K562 (cell line): ENCODE measurements around the gene ARSI. TPM values are rescaled to one million over a fixed set of nuclear protein-coding genes. Genes with fewer than 3 reads are reported as not detected.

Experiments
- ATAC-seq: fragments of 200-7000 bp; cut with Tn5 transposase; 3 replicates; pipeline ENCODE4 v1.9.1; 2020; ENCODE audit warnings: moderate library complexity
- BruUV-seq: library from RNA; stranded (reverse); fragments of 400-500 nt; replicated peaks from 2 replicates; lab custom pipeline; 2021; lab: Mats Ljungman, UMichigan
- CTCF ChIA-PET: fragments of 300-600 bp; formaldehyde crosslinking; extraction: SDS; loops from one replicate; lab custom pipeline; 2021; ENCODE audit warnings: low intra/inter-chr PET ratio; lab: Yijun Ruan, JAX
- POLR2A ChIA-PET: fragments of 300-600, 350-650 bp; sonication (Branson Sonifier 250); formaldehyde crosslinking; extraction: SDS; loops from one replicate; lab custom pipeline; 2021; ENCODE audit warnings: antibody characterized with exemption, inconsistent platforms; lab: Yijun Ruan, JAX
- DNase-seq, 4 experiments: peaks; one replicate each; pipeline versions ENCODE4 v3.0.0 to v3.0.0-alpha.2; 2011 to 2018; ENCODE audit warnings: low spot score in 3 of 4, mixed read lengths in 3 of 4; ENCODE audit errors: extremely low read depth in 1 of 4
- FAIRE-seq: peaks from 2 replicates; lab custom pipeline; 2011; peaks lifted over from hg19 to GRCh38; lab: Jason Lieb, UNC
- H2AFZ ChIP-seq: 2 replicates; pipeline ENCODE4 v1.6.0; 2011; ENCODE audit warnings: low read depth, low read length, control low read depth, inconsistent platforms
- H3K27ac ChIP-seq: fragments of 200-600 bp; 3 replicates; pipeline ENCODE4 v1.8.0; 2011; ENCODE audit warnings: low read depth, mild to moderate bottlenecking, control low read depth, inconsistent platforms, low read length, moderate library complexity, mixed read lengths; ENCODE audit errors: extremely low read depth
- H3K27me3 ChIP-seq, 2 experiments: fragments of 300-600 bp in 1 of 2; 2 replicates in 1 of 2; 3 replicates in 1 of 2; pipeline versions ENCODE4 v1.6.0 to v1.8.0; 2011; ENCODE audit warnings: inconsistent platforms in 2 of 2, low read length in 2 of 2, mild to moderate bottlenecking in 1 of 2, mixed read lengths in 1 of 2, moderate library complexity in 1 of 2; ENCODE audit not compliant: control insufficient read depth in 2 of 2, insufficient read depth in 2 of 2
- H3K36me3 ChIP-seq: fragments of 300-600 bp; 3 replicates; pipeline ENCODE4 v1.8.0; 2011; ENCODE audit warnings: mild to moderate bottlenecking, low read length, inconsistent platforms; ENCODE audit not compliant: control insufficient read depth, insufficient read depth
- H3K4me1 ChIP-seq, 2 experiments: fragments of 200-600 bp in 1 of 2; replicated peaks in 1 of 2; 2 replicates in 1 of 2; 3 replicates in 1 of 2; pipeline versions ENCODE4 v1.5.1 to v1.8.0; 2011; ENCODE audit warnings: inconsistent platforms in 2 of 2, low read length in 2 of 2, mild to moderate bottlenecking in 1 of 2, mixed read lengths in 1 of 2, moderate library complexity in 1 of 2; ENCODE audit not compliant: control insufficient read depth in 2 of 2, insufficient read depth in 2 of 2
- H3K4me2 ChIP-seq: 2 replicates; pipeline ENCODE4 v1.6.1; 2011; ENCODE audit warnings: low read length, control low read depth, inconsistent platforms, mixed read lengths; ENCODE audit not compliant: insufficient read depth
- H3K4me3 ChIP-seq: fragments of 200-600 bp; sonication (generic), shearing (Covaris generic); 2 replicates; pipeline ENCODE4 v1.5.1; 2016; ENCODE audit warnings: control low read depth, inconsistent platforms
- H3K79me2 ChIP-seq: fragments of 200-600 bp; 3 replicates; pipeline ENCODE4 v1.8.0; 2011; ENCODE audit warnings: low read length, inconsistent platforms; ENCODE audit not compliant: control insufficient read depth, insufficient read depth
- H3K9ac ChIP-seq, 2 experiments: 2 replicates each; pipeline versions ENCODE4 v1.6.0 to v1.6.1; 2011; ENCODE audit warnings: low read depth in 2 of 2, low read length in 2 of 2, control low read depth in 1 of 2, inconsistent platforms in 1 of 2, mild to moderate bottlenecking in 1 of 2, mixed read lengths in 1 of 2; ENCODE audit not compliant: insufficient read depth in 1 of 2
- H3K9me1 ChIP-seq: one replicate; pipeline ENCODE4 v1.6.0; 2011; ENCODE audit warnings: inconsistent platforms, mild to moderate bottlenecking, low read length, moderate library complexity; ENCODE audit not compliant: control insufficient read depth, insufficient read depth
- H3K9me3 ChIP-seq: replicated peaks from 2 replicates; pipeline ENCODE4 v1.5.1; 2011; ENCODE audit warnings: low read depth, low read length, inconsistent platforms; ENCODE audit not compliant: control insufficient read depth, insufficient read depth
- H4K20me1 ChIP-seq: replicated peaks from 2 replicates; pipeline ENCODE4 v1.6.1; 2011; ENCODE audit warnings: low read length, inconsistent platforms, mixed read lengths; ENCODE audit not compliant: control insufficient read depth, insufficient read depth
- CAMTA2 ChIP-seq: fragments of 250-450 bp; sonication (Bioruptor Pico); conservative IDR thresholded peaks from 2 replicates; pipeline ENCODE4 v1.5.1; 2022
- FOXA1 ChIP-seq: fragments of 450-650 bp; IDR thresholded peaks from 2 replicates; pipeline ENCODE4 v1.6.1; 2016; ENCODE audit warnings: mild to moderate bottlenecking, borderline replicate concordance
- FOXA3 ChIP-seq, 2 experiments: fragments of 450-650 bp in 1 of 2; sonication (generic) in 1 of 2; formaldehyde crosslinking; IDR thresholded peaks in 1 of 2; conservative IDR thresholded peaks in 1 of 2; 2 replicates each; pipeline versions ENCODE4 v1.4.0 to v1.8.0; 2020 to 2022; ENCODE audit warnings: mild to moderate bottlenecking in 2 of 2, missing genetic modification reagents in 1 of 2
- FOXK2 ChIP-seq, 2 experiments: fragments of 450-650 bp; IDR thresholded peaks in 1 of 2; conservative IDR thresholded peaks in 1 of 2; 2 replicates each; pipeline ENCODE4 v1.6.1; 2016; ENCODE audit warnings: low read depth in 2 of 2, mild to moderate bottlenecking in 1 of 2
- HINFP ChIP-seq: fragments of 450-650 bp; conservative IDR thresholded peaks from 2 replicates; pipeline ENCODE4 v1.6.1; 2016; ENCODE audit warnings: missing genetic modification characterization, low read depth, mild to moderate bottlenecking, control low read depth, missing compliant biosample characterization
- JUNB ChIP-seq: fragments of 450-650 bp; formaldehyde crosslinking; conservative IDR thresholded peaks from 2 replicates; pipeline ENCODE4 v1.4.0; 2020; ENCODE audit warnings: mild to moderate bottlenecking
- SMAD3 ChIP-seq: fragments of 450-650 bp; formaldehyde crosslinking; conservative IDR thresholded peaks from 2 replicates; pipeline ENCODE4 v1.4.0; 2020; ENCODE audit warnings: mild to moderate bottlenecking
- TCF15 ChIP-seq: fragments of 250-450 bp; sonication (Bioruptor Pico); IDR thresholded peaks from 2 replicates; pipeline ENCODE4 v1.8.0; 2022; ENCODE audit warnings: moderate library complexity, mild to moderate bottlenecking, inconsistent platforms
- TEAD1 ChIP-seq, 2 experiments: fragments of 450-650 bp in 1 of 2; sonication (generic) in 1 of 2; formaldehyde crosslinking; IDR thresholded peaks; 2 replicates each; pipeline versions ENCODE4 v1.4.0 to v1.8.0; 2020 to 2022; ENCODE audit warnings: mild to moderate bottlenecking in 2 of 2, missing genetic modification reagents in 1 of 2
- XRCC4 ChIP-seq: IDR thresholded peaks from one replicate; pipeline ENCODE4 v1.6.1; 2011; ENCODE audit not compliant: insufficient read depth, insufficient read length; ENCODE audit errors: extremely low read depth
- WGBS: fragments of 100-300 bp; shearing (Covaris generic); methylation state at CpG from one replicate; pipeline ENCODE4 v1.1.6; 2016; ENCODE audit warnings: low coverage, mixed read lengths; ENCODE audit not compliant: insufficient coverage; ENCODE audit errors: missing lambda C conversion rate; 5-methylcytosine and 5-hydroxymethylcytosine counted together
- in situ Hi-C: fragments of 300-500 bp; cut with MboI; formaldehyde crosslinking; loops from 4 replicates; pipeline ENCODE4 v1.15.0; 2018; ENCODE audit warnings: inconsistent platforms, mixed read lengths
- intact Hi-C: fragments of 100-400 bp; cut with micrococcal nuclease; formaldehyde crosslinking; loops from 2 replicates; pipeline ENCODE4 v1.14.2; 2022
- polyA plus RNA-seq, 8 experiments: library from polyadenylated mRNA; depleted of rRNA in 4 of 8; stranded (reverse) in 5 of 8; unstranded in 3 of 8; fragments of >200 nt; fragmentation: Nextera tagmentation in 2 of 8; fragmentation: Illumina TruSeq in 1 of 8; extraction: Ambion mirVana in 2 of 8; extraction: Trizol in 1 of 8; gene quantifications; 2 replicates each; pipeline versions ENCODE4 v1.2.1 to v1.2.3, GENCODE V29; 2011 to 2014; ENCODE audit warnings: inconsistent platforms in 1 of 8, missing spikeins in 1 of 8
- total RNA-seq, 7 experiments: library from RNA; depleted of rRNA in 6 of 7; stranded (reverse); fragments of >200 nt in 6 of 7; fragmentation: Illumina TruSeq in 2 of 7; extraction: Trizol in 2 of 7; gene quantifications; 2 replicates each; pipeline versions ENCODE4 v1.2.1 to v1.2.3, GENCODE V29; 2011 to 2021; ENCODE audit warnings: low replicate concordance in 1 of 7
- TF ChIP-seq, protein P1 (sequence below): fragments of 250-450 bp; sonication (Bioruptor Pico); IDR thresholded peaks from 2 replicates; pipeline ENCODE4 v1.5.0; 2021; ENCODE audit warnings: mild to moderate bottlenecking, borderline replicate concordance
- TF ChIP-seq, protein P2 (sequence below): fragments of 250-450 bp; sonication (Bioruptor Pico); IDR thresholded peaks from 2 replicates; pipeline ENCODE4 v1.8.0; 2021; ENCODE audit warnings: moderate library complexity, mild to moderate bottlenecking, inconsistent platforms
- TF ChIP-seq, protein P3 (sequence below): fragments of 450-650 bp; IDR thresholded peaks from 2 replicates; pipeline ENCODE4 v1.6.1; 2018; ENCODE audit not compliant: partially characterized antibody

The ARSI gene
- total and polyA plus RNA-seq, 9 of the 15 experiments (the other 6 are each of a cell fraction or from before 2014, with no cell fraction given): 0.04 to 0.07 TPM; not detected in 7

DNA sequence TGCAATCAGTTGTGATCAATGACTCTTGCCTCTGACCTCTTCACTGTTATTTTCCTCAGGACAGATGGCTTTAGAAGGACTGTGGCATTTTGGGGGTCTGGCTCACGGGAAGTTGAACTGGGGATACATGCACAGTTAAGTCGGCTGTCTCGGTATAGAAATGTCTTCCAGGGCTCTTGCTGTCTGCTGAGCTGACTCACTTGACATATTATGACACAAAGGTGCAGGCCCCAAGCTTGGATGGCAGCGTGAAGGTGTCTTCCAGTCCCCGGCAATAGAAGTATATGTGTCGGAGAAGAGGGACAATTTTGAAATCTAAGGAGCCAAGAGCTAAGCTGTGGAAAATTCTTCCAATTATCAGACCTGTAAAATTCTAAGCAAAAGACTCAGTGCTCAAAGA, 9.8 kb upstream of the ARSI start:
- intact Hi-C loops: no loop called here
- TF ChIP-seq, protein P1, sequence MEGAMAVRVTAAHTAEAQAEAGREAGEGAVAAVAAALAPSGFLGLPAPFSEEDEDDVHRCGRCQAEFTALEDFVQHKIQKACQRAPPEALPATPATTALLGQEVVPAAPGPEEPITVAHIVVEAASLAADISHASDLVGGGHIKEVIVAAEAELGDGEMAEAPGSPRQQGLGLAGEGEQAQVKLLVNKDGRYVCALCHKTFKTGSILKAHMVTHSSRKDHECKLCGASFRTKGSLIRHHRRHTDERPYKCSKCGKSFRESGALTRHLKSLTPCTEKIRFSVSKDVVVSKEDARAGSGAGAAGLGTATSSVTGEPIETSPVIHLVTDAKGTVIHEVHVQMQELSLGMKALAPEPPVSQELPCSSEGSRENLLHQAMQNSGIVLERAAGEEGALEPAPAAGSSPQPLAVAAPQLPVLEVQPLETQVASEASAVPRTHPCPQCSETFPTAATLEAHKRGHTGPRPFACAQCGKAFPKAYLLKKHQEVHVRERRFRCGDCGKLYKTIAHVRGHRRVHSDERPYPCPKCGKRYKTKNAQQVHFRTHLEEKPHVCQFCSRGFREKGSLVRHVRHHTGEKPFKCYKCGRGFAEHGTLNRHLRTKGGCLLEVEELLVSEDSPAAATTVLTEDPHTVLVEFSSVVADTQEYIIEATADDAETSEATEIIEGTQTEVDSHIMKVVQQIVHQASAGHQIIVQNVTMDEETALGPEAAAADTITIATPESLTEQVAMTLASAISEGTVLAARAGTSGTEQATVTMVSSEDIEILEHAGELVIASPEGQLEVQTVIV (CRISPR knock-in tag): no peak
- no peak for TF ChIP-seq JUNB (CRISPR knock-in tag)
- no peak for TF ChIP-seq FOXA3 (CRISPR knock-in tag; conservative IDR thresholded peaks at IDR 0.05 in 1 of 2, IDR thresholded peaks at IDR 0.05 in 1 of 2)
- no peak for TF ChIP-seq FOXA1
- no peak for TF ChIP-seq HINFP (tag)
- TF ChIP-seq SMAD3 (CRISPR knock-in tag): no peak
- no peak for TF ChIP-seq CAMTA2 (CRISPR knock-in tag)
- TF ChIP-seq TCF15: no peak
- TF ChIP-seq, protein P2, sequence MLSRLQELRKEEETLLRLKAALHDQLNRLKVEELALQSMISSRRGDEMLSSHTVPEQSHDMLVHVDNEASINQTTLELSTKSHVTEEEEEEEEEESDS (CRISPR knock-in tag): no peak
- no peak for TF ChIP-seq XRCC4
- no peak for TF ChIP-seq FOXK2 (conservative IDR thresholded peaks at IDR 0.05 in 1 of 2, IDR thresholded peaks at IDR 0.05 in 1 of 2; ENCODE audit: low read depth in 2 of 2)
- TF ChIP-seq, protein P3, sequence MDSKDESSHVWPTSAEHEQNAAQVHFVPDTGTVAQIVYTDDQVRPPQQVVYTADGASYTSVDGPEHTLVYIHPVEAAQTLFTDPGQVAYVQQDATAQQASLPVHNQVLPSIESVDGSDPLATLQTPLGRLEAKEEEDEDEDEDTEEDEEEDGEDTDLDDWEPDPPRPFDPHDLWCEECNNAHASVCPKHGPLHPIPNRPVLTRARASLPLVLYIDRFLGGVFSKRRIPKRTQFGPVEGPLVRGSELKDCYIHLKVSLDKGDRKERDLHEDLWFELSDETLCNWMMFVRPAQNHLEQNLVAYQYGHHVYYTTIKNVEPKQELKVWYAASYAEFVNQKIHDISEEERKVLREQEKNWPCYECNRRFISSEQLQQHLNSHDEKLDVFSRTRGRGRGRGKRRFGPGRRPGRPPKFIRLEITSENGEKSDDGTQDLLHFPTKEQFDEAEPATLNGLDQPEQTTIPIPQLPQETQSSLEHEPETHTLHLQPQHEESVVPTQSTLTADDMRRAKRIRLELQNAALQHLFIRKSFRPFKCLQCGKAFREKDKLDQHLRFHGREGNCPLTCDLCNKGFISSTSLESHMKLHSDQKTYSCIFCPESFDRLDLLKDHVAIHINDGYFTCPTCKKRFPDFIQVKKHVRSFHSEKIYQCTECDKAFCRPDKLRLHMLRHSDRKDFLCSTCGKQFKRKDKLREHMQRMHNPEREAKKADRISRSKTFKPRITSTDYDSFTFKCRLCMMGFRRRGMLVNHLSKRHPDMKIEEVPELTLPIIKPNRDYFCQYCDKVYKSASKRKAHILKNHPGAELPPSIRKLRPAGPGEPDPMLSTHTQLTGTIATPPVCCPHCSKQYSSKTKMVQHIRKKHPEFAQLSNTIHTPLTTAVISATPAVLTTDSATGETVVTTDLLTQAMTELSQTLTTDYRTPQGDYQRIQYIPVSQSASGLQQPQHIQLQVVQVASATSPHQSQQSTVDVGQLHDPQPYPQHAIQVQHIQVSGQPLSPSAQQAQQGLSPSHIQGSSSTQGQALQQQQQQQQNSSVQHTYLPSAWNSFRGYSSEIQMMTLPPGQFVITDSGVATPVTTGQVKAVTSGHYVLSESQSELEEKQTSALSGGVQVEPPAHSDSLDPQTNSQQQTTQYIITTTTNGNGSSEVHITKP: no peak
- no peak for TF ChIP-seq TEAD1 (CRISPR knock-in tag; IDR thresholded peaks at IDR 0.05)

More for the DNA sequence above, 9.8 kb upstream of the ARSI start:
- Histone ChIP-seq H4K20me1 (no peaks in the 10 kb centered on the region; the same call in 1 of the 2 replicates), H3K79me2 (no peaks in the 10 kb centered on the region), H3K4me1 (peaks cover 0 to 4% of the 10 kb centered on the region in 2 experiments; a peak in 2 of 5 replicates), H3K27ac (no peak overlapping the region), H3K27me3 (peaks cover 16 to 36% of the 10 kb centered on the region in 2 experiments), H3K9me1 (no peaks in the 10 kb centered on the region), H2AFZ (no peak overlapping the region), H3K9me3 (no peaks in the 10 kb centered on the region), H3K36me3 (no peaks in the 10 kb centered on the region), H3K9ac (no peak overlapping the region), H3K4me2 (no peak overlapping the region), H3K4me3 (no peak overlapping the region)
- BruUV-seq: no TSS peak
- in situ Hi-C loops: no loop called here
- ChIA-PET POLR2A (interaction anchor here (1.1 kb wide), 1 partner anchor 14 kb away, joined by 3 read pairs; no protein-coding TSS in a partner anchor), CTCF (no interaction called here)
- WGBS: 12% methylated on average over 6 of the region's 6 CpGs
- no peak for FAIRE-seq
- no peak for DNase-seq
- no peak for ATAC-seq
